ENCODE data around the gene UGT1A10. TPM values are rescaled to one million over a fixed set of nuclear protein-coding genes. Genes with fewer than 3 reads are reported as not detected.

UGT1A10 gene
- total RNA-seq, 1 donor from 2014 or later, result not detected

- no peak for DNase-seq (ENCODE audit: low spot score)
- H3K4me1 Mint-ChIP-seq (ENCODE audit: low read depth), result no peaks in the 10 kb centered on the region
- no peak for TF ChIP-seq CTCF (IDR thresholded peaks at IDR 0.05)
- no peak overlapping the region for H3K27ac Mint-ChIP-seq (ENCODE audit: unreplicated experiment)
- peaks cover 2% of the 10 kb centered on the region for H3K36me3 Mint-ChIP-seq (ENCODE audit: low read depth)
- H3K9me3 Mint-ChIP-seq (ENCODE audit: low read depth), result no peaks in the 10 kb centered on the region
- H3K27me3 Mint-ChIP-seq (ENCODE audit: low read depth), result no peaks in the 10 kb centered on the region
- no peak overlapping the region for H3K4me3 Mint-ChIP-seq (ENCODE audit: unreplicated experiment)
Observed at GRCh38 chr2:233686928-233687327, 50.7 kb downstream of the UGT1A10 start.

- no peak for TF ChIP-seq CTCF (IDR thresholded peaks at IDR 0.05)
- no peak for DNase-seq (ENCODE audit: low spot score)
- Mint-ChIP-seq H3K27ac (ENCODE audit: unreplicated experiment) (no peak overlapping the region), H3K4me3 (ENCODE audit: unreplicated experiment) (no peak overlapping the region), H3K36me3 (ENCODE audit: low read depth) (peaks cover 2% of the 10 kb centered on the region), H3K27me3 (ENCODE audit: low read depth) (no peaks in the 10 kb centered on the region), H3K4me1 (ENCODE audit: low read depth) (no peaks in the 10 kb centered on the region), H3K9me3 (ENCODE audit: low read depth) (no peaks in the 10 kb centered on the region)
Observed at GRCh38 chr2:233688341-233688740, 52.1 kb downstream of the UGT1A10 start.

- H3K27ac Mint-ChIP-seq (ENCODE audit: unreplicated experiment), result no peak overlapping the region
- no peak for TF ChIP-seq CTCF (IDR thresholded peaks at IDR 0.05)
- no peaks in the 10 kb centered on the region for H3K9me3 Mint-ChIP-seq (ENCODE audit: low read depth)
Observed at GRCh38 chr2:233689031-233689430, 52.8 kb downstream of the UGT1A10 start.

GRCh38 chr2:233689501-233689900, 53.3 kb downstream of the UGT1A10 start:
- Mint-ChIP-seq H3K4me3 (ENCODE audit: unreplicated experiment) (no peak overlapping the region), H3K4me1 (ENCODE audit: low read depth) (no peaks in the 10 kb centered on the region), H3K27me3 (ENCODE audit: low read depth) (no peaks in the 10 kb centered on the region), H3K36me3 (ENCODE audit: low read depth) (peaks cover 2% of the 10 kb centered on the region), H3K27ac (ENCODE audit: unreplicated experiment) (no peak overlapping the region), H3K9me3 (ENCODE audit: low read depth) (no peaks in the 10 kb centered on the region)
- no peak for TF ChIP-seq CTCF (IDR thresholded peaks at IDR 0.05)
- DNase-seq (ENCODE audit: low spot score), result no peak

More at GRCh38 chr2:233689031-233689430, 52.8 kb downstream of the UGT1A10 start:
- H3K36me3 Mint-ChIP-seq (ENCODE audit: low read depth), result peaks cover 2% of the 10 kb centered on the region
- no peaks in the 10 kb centered on the region for H3K27me3 Mint-ChIP-seq (ENCODE audit: low read depth)
- H3K4me3 Mint-ChIP-seq (ENCODE audit: unreplicated experiment), result no peak overlapping the region
- H3K4me1 Mint-ChIP-seq (ENCODE audit: low read depth), result no peaks in the 10 kb centered on the region
- DNase-seq (ENCODE audit: low spot score), result no peak

- Mint-ChIP-seq H3K4me3 (ENCODE audit: unreplicated experiment) (no peak overlapping the region), H3K27me3 (ENCODE audit: low read depth) (no peaks in the 10 kb centered on the region), H3K9me3 (ENCODE audit: low read depth) (no peaks in the 10 kb centered on the region), H3K4me1 (ENCODE audit: low read depth) (no peaks in the 10 kb centered on the region), H3K36me3 (ENCODE audit: low read depth) (peaks cover 2% of the 10 kb centered on the region), H3K27ac (ENCODE audit: unreplicated experiment) (no peak overlapping the region)
- no peak for TF ChIP-seq CTCF (IDR thresholded peaks at IDR 0.05)
- DNase-seq (ENCODE audit: low spot score), result no peak
Observed at GRCh38 chr2:233690444-233690843, 54.2 kb downstream of the UGT1A10 start.
